ENCODE results near the gene LRRC8B.

DNA sequence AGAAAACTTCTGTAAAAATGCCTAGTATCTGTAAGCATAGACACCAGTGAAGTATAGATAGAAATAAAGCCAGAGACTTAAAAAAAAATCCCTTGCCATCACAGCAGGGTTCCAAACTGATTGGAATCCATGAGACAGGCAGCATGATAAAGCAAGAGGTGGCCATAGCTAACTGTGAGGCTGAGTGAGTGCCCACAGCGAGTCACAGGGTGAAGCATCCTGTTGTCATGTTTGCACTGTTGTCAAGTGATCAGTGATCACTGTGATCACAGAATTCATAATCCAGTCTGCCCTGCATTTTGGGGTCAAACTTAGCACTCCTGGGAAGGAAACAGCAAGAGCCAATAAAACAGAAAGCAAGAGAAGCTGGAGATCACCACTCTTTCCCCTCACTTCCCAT is 33.3 kb downstream of the LRRC8B start:
- TF ChIP-seq, protein P1, sequence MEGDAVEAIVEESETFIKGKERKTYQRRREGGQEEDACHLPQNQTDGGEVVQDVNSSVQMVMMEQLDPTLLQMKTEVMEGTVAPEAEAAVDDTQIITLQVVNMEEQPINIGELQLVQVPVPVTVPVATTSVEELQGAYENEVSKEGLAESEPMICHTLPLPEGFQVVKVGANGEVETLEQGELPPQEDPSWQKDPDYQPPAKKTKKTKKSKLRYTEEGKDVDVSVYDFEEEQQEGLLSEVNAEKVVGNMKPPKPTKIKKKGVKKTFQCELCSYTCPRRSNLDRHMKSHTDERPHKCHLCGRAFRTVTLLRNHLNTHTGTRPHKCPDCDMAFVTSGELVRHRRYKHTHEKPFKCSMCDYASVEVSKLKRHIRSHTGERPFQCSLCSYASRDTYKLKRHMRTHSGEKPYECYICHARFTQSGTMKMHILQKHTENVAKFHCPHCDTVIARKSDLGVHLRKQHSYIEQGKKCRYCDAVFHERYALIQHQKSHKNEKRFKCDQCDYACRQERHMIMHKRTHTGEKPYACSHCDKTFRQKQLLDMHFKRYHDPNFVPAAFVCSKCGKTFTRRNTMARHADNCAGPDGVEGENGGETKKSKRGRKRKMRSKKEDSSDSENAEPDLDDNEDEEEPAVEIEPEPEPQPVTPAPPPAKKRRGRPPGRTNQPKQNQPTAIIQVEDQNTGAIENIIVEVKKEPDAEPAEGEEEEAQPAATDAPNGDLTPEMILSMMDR (IDR thresholded peaks at IDR 0.05): no peak
- TF ChIP-seq POLR2A (IDR thresholded peaks at IDR 0.05) (no peak), EP300 (IDR thresholded peaks at IDR 0.05) (no peak)

All from ovary (tissue), 3 donors.